NCI-H2171 (cell line): ENCODE data around the gene CDC42EP3.

Experiments used
- DNase-seq: peaks from one replicate; lab custom pipeline; 2025; lab: John Stamatoyannopoulos, UW

The CDC42EP3 gene, protein sequence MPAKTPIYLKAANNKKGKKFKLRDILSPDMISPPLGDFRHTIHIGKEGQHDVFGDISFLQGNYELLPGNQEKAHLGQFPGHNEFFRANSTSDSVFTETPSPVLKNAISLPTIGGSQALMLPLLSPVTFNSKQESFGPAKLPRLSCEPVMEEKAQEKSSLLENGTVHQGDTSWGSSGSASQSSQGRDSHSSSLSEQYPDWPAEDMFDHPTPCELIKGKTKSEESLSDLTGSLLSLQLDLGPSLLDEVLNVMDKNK

DNA sequence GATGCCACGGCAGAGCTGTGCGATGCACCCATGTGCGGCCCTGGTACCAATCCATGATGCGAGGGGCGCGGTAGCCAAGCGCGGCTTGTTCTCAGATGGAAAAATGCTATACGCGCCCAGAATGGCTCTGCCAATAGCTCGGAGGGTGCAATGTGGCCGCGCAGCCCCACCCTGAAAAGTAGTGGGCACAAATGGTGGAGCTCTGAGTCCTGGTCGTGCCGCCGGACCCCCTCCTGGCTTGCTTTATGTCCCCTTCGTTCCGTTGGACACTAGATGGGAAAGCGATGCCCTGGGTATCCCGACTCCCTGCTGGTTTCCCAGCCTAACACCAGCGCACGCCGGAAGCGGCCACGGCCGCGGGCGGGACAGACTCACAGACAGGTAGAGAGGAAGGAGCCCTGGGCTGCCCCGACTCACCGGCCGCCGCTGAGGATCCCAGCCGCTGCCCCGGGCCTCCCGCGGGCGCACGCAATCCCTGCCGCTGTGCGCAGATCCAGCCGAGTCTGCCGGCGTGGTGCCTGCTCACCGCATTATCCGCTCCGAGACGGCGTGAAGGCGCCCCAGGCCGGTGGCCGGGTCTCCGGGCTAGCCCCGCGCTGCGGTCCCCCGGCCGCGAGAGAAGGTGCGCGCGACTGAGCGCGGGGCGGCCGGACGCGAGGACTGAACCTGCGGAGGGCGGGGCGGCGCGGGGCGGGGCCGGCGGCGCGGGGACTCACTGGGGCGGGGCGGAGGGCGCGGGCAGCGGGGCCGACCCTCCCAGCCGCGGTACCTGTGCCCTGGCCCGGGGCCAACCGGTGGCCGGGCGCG, at the start of gene CDC42EP3:
Gene CDC42EP3 (minus strand): TSS at position 634 of the 807 bp plus-strand sequence. CDS start 25,055 bp downstream, outside the sequence.
- peak; percentile 41 for DNase-seq

- DNase-seq: no peak
Observed at GRCh38 chr2:37721201-37721560, 49.7 kb upstream of the CDC42EP3 start.

DNA sequence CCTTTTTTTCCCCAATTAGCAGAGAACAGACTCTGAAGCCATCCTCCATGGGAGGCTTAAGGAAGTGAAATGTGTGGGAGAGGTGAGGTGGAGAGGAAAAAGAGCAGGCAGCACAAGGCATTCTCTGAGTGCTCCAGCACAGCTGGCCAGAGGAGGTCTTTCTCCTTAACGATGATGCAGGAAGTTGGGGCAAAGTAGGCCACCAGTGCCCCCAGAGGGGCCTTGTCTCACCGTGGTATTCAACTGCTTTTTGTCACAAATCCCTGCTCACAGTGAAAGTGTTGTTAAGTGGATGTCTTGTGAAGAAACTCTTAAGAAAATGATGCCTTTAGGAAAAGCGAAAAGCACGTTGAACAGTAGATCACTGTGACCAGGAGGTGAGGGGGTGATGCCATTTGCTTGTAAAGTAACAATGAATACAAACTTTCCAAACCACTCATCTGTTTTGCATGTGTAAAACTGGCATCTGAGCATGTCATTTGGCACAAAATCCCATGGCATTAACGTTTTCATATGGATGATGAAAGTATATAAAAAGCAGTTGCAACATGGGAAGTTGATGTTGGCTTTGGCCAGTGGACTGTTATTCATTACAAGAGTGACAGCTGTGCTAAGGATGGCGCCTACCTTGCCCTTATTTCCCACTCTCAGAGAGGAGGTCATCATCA, 49.2 kb upstream of the CDC42EP3 start:
- no peak for DNase-seq

DNA sequence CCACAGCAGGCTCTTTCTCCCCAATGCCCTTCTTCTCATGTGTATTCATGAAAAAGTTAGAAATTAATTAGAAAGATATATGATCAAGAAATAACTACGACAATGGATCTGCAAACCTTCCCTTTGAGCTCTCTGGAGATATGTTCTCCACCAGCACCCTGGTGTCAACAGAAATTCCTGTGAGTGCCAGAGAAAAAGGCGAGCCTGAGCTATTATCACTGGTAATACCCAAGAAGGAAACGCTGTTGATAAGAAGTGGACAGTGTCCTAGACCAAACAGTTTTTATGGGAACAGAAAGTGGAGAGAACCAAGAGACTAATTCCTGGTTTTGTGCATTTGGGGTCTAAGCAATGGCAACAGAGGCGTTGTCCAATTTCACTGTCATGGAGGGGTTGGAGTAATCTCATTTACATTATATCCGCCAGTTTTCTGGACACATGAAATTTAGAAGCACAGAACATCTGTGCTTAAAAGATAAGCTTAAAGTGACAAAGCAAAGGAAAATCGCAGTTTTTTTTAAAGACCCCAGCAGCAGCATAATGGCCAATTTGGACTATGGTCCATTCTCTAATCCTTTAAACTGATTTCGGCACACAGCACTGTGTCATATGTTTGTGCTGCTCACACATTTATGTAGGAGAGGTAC, 47.2 kb upstream of the CDC42EP3 start:
- DNase-seq: no peak

GRCh38 chr2:37713258-37713700, 41.8 kb upstream of the CDC42EP3 start:
- DNase-seq: no peak

DNA sequence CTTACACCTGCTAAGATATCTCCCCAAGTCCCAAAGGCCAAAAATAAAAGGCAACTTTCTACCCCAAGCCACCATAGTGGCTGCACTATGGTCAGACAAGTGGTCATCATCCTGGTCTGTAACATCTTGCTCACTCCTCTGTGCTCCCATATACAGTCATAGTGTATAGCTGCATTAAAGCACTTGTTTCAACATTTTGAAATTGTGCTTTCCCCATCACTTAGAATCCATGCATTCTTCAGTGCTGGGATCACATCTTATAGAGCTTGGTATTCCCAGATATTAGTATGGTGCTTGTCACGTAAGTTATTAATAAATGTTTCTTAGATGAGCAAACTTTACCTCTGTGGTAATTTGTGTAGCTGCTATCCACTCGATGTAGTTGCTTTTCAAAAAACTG, 40.4 kb upstream of the CDC42EP3 start:
- no peak for DNase-seq

- no peak for DNase-seq
Observed at GRCh38 chr2:37711308-37711731, 39.9 kb upstream of the CDC42EP3 start.

GRCh38 chr2:37709111-37709510, 37.7 kb upstream of the CDC42EP3 start:
- no peak for DNase-seq

DNA sequence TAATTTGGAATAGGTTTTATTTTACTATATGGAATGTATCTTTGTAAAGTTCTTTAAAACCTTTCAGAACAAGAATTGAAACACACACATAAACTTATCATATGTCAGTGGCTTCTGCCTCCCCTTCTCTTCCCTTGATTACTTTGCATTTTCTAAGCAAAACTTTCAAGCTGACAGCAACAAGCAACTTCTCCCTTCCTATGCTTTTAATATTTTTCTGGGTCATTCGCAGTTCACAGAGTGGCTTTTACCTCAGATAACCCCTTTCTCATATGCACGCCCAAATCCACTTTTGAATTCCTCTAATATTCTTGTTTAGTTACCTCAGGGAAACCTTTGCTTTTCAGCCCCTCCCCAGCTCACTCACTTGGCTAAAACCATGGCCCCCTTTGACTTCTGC, 36.7 kb upstream of the CDC42EP3 start:
- no peak for DNase-seq

DNA sequence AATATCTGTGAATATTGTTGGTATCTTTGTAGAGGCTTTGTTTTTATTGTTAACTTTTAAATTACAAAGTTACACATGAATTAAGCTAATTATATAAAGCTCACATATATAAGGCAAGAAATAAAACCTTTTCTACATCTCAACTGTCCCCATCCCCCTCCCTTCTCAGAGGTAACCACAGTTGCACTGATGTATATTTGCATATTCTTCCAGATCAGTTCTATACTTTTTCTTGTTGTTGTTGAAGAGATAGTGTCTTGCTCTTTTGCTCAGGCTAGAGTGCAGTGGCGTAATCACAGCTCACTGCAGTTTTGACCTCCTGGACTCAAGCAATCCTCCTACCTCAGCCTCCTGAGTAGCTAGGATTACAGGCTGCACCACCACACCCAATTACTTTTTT, 36.0 kb upstream of the CDC42EP3 start:
- DNase-seq: no peak

DNA sequence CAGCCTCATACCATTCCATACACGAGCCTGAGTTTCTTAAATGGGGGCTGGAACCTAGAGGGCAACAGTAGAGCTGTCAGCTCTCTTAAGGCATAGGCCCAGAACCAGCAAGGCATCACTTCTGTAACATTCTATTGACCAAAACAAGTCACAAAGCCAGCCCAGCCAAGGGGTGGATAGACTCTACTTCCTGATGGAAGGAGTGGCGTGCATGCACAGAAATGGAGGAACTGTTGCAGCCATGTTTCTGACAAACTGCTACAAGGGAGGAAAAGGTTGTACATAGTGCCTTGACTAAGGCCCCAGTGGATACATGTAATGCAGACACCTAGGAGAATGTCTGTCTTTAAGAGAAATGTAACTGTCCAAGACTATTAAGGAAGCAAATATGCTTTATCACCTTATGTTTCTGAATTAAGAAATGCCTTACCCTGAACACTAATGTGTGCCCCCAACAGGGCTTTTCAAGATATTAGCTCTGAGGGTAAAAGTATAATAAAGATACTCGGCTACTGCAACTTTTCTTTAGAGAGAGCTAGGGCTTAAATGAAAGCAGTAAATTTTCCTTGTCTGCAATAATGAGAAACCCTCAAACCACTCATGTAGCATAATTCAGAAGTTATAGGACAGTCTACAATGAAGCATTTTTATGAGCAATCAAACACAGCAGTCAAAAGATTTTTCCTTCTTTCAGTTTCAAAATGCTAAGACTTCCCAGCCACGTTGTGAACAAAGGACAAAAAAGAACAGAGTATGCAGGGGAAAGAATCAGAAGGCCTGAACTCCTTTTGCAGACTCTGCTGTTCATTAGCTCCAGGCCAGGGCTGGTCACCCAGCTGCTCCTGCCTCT, 35.1 kb upstream of the CDC42EP3 start:
- DNase-seq: no peak

DNA sequence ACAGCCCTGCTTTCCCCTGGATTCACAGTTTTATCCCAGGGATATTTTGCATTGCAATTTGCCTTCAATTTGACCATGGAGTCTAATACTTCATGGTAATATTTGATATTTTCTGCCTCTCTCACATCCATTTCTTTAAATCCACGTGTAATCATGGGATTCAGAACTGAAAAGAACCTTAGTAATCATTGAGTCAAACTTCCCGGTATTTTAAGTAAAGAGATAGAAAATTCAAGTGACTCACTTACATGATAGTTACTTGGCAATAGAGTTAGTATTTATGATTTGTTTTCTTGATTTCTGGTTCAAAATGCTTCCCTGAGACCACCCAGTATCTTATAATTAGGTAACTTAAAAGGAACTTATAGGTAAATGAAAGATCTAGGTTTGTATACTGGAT, 33.7 kb upstream of the CDC42EP3 start:
- DNase-seq: no peak

GRCh38 chr2:37698931-37699481, 27.6 kb upstream of the CDC42EP3 start:
- DNase-seq: no peak

DNA sequence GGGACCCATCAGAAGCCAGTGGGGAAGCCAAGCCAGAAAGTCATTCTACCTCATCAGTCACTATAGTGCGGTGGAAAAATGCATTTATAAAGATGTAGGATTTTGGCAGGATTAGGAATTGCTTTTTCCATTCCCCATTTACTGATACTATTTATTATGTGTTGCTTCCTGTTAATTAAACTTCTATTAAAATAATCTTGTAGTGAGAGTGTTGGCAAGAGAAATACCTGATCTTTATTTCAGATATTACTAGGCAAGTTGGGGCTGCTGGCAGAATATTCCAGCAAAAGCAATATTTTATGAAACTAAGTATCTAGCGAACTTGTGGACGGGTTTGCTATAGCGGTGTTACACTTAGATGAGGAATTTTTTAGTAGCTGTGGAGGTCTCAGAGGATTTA, 23.9 kb upstream of the CDC42EP3 start:
- no peak for DNase-seq

GRCh38 chr2:37692711-37693110, 21.3 kb upstream of the CDC42EP3 start:
- no peak for DNase-seq

DNA sequence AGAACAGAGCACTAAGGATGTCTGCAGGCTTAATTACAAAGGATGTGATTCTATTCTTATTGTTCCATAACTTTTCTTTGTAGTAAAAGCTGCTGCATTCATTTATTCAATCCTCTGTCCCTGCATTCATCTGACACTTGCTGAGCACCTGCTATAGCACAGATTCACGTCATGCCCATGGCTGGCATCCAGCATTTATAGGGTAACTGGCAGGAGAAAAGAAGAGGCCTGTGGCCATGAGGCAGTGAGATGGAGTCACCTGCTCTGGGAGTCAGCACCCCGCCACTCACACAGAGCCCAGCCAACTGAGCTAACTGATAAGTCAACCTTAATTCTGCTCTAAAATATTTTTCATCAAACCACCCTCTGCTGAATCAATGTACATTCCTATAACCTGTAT, 18.3 kb upstream of the CDC42EP3 start:
- no peak for DNase-seq

- DNase-seq: no peak
Observed at GRCh38 chr2:37688771-37689468, 17.5 kb upstream of the CDC42EP3 start.

GRCh38 chr2:37686792-37687526, 15.5 kb upstream of the CDC42EP3 start:
- no peak for DNase-seq

- DNase-seq: no peak
Observed at GRCh38 chr2:37684809-37685208, 13.4 kb upstream of the CDC42EP3 start.
